K562 (cell line): ENCODE results near the gene SH3D21. TPM values are rescaled to one million over a fixed set of nuclear protein-coding genes. Genes with fewer than 3 reads are reported as not detected.

Experiments used
- CC2D1A ChIP-seq: fragments of 450-650 bp; IDR thresholded peaks from 2 replicates; pipeline ENCODE4 v1.6.1; 2017; ENCODE audit warnings: mild to moderate bottlenecking
- CREM ChIP-seq: IDR thresholded peaks from 2 replicates; pipeline ENCODE4 v1.6.1; 2014; ENCODE audit warnings: antibody characterized with exemption, low read depth
- CXXC5 ChIP-seq: fragments of 250-450 bp; sonication (Bioruptor Pico); IDR thresholded peaks from 2 replicates; pipeline ENCODE4 v1.8.0; 2022; ENCODE audit warnings: inconsistent platforms, mild to moderate bottlenecking, moderate library complexity
- DMBX1 ChIP-seq: fragments of 250-450 bp; sonication (Bioruptor Pico); IDR thresholded peaks from 2 replicates; pipeline ENCODE4 v1.8.0; 2022; ENCODE audit warnings: inconsistent platforms, mild to moderate bottlenecking, moderate library complexity, borderline replicate concordance
- HDAC2 ChIP-seq: fragments of 450-650 bp; IDR thresholded peaks from 2 replicates; pipeline ENCODE4 v1.6.1; 2016; ENCODE audit warnings: mild to moderate bottlenecking
- HLTF ChIP-seq: fragments of 450-650 bp; IDR thresholded peaks from 2 replicates; pipeline ENCODE4 v1.6.1; 2016
- KDM5B ChIP-seq: fragments of 200-600 bp; sonication (generic); IDR thresholded peaks from 2 replicates; pipeline ENCODE4 v1.6.1; 2012; ENCODE audit warnings: low read depth, mild to moderate bottlenecking, moderate library complexity, low read length, control low read depth, inconsistent platforms; ENCODE audit not compliant: insufficient replicate concordance
- KLF10 ChIP-seq: fragments of 250-450 bp; sonication (Bioruptor Pico); IDR thresholded peaks from 2 replicates; pipeline ENCODE4 v1.6.1; 2021; ENCODE audit warnings: matching md5 sums
- PTBP1 ChIP-seq: fragments of 200-400 bp; formaldehyde crosslinking; IDR thresholded peaks from 2 replicates; pipeline ENCODE4 v1.6.1; 2017; ENCODE audit warnings: low read depth, low read length
- RAD51 ChIP-seq: fragments of 450-650 bp; IDR thresholded peaks from 2 replicates; pipeline ENCODE4 v1.7.1; 2016; ENCODE audit warnings: low read depth, mild to moderate bottlenecking, borderline replicate concordance
- RBM25 ChIP-seq: fragments of 200-400 bp; formaldehyde crosslinking; IDR thresholded peaks from 2 replicates; pipeline ENCODE4 v1.6.1; 2018; ENCODE audit warnings: low read length, low read depth, moderate library complexity; ENCODE audit not compliant: severe bottlenecking
- SNIP1 ChIP-seq: fragments of 450-650 bp; IDR thresholded peaks from 2 replicates; pipeline ENCODE4 v1.7.1; 2017; ENCODE audit warnings: low read depth, mild to moderate bottlenecking
- STAT5A ChIP-seq: IDR thresholded peaks from 2 replicates; pipeline ENCODE4 v1.6.1; 2012; ENCODE audit warnings: low read length, inconsistent platforms, borderline replicate concordance
- TOE1 ChIP-seq, 2 experiments: fragments of 450-650 bp in 1 of 2; sonication (generic) in 1 of 2; formaldehyde crosslinking in 1 of 2; IDR thresholded peaks; 2 replicates each; pipeline versions ENCODE4 v1.7.1 to v1.8.0; 2016 to 2022; ENCODE audit warnings: borderline replicate concordance in 2 of 2, mild to moderate bottlenecking in 2 of 2, antibody characterized with exemption in 1 of 2, inconsistent platforms in 1 of 2, low read depth in 1 of 2, missing genetic modification reagents in 1 of 2, moderate library complexity in 1 of 2
- ZNF174 ChIP-seq: fragments of 250-450 bp; sonication (Bioruptor Pico); IDR thresholded peaks from 2 replicates; pipeline ENCODE4 v1.4.0; 2020; ENCODE audit warnings: mild to moderate bottlenecking
- polyA plus RNA-seq, 8 experiments: library from polyadenylated mRNA; depleted of rRNA in 4 of 8; stranded (reverse) in 5 of 8; unstranded in 3 of 8; fragments of >200 nt; fragmentation: Nextera tagmentation in 2 of 8; fragmentation: Illumina TruSeq in 1 of 8; extraction: Ambion mirVana in 2 of 8; extraction: Trizol in 1 of 8; gene quantifications; 2 replicates each; pipeline versions ENCODE4 v1.2.1 to v1.2.3, GENCODE V29; 2011 to 2014; ENCODE audit warnings: inconsistent platforms in 1 of 8, missing spikeins in 1 of 8
- total RNA-seq, 7 experiments: library from RNA; depleted of rRNA in 6 of 7; stranded (reverse); fragments of >200 nt in 6 of 7; fragmentation: Illumina TruSeq in 2 of 7; extraction: Trizol in 2 of 7; gene quantifications; 2 replicates each; pipeline versions ENCODE4 v1.2.1 to v1.2.3, GENCODE V29; 2011 to 2021; ENCODE audit warnings: low replicate concordance in 1 of 7
- TF ChIP-seq, protein P1 (sequence below), 3 experiments: fragments of 200-800 bp in 1 of 3; sonication (Bioruptor generic) in 1 of 3; sonication (generic) in 1 of 3; formaldehyde crosslinking in 1 of 3; IDR thresholded peaks; 2 replicates each; pipeline versions ENCODE4 v1.6.1 to v1.8.0; 2016 to 2022; ENCODE audit warnings: mild to moderate bottlenecking in 2 of 3, missing compliant biosample characterization in 2 of 3, missing genetic modification characterization in 2 of 3, missing genetic modification reagents in 1 of 3
- TF ChIP-seq, protein P2 (sequence below), 2 experiments: fragments of 450-650 bp in 1 of 2; sonication (generic) in 1 of 2; formaldehyde crosslinking; conservative IDR thresholded peaks; 2 replicates each; pipeline versions ENCODE4 v1.4.0 to v1.8.1; 2020 to 2022; ENCODE audit warnings: mild to moderate bottlenecking in 1 of 2, missing genetic modification reagents in 1 of 2
- TF ChIP-seq, protein P3 (sequence below), 2 experiments: fragments of 450-650 bp; IDR thresholded peaks; 2 replicates each; pipeline ENCODE4 v1.6.1; 2016; ENCODE audit warnings: mild to moderate bottlenecking in 2 of 2, borderline replicate concordance in 1 of 2, low read depth in 1 of 2, moderate library complexity in 1 of 2

Gene SH3D21
- total and polyA plus RNA-seq, 9 of the 15 experiments (the other 6 are each of a cell fraction or from before 2014, with no cell fraction given) = 0.01 to 4.7 (median 1.8) TPM

- TF ChIP-seq RBM25 (peak; percentile 75), HLTF (0 out of 2 replicates have a peak, but pooled peaks have one; percentile 44), KDM5B (peak; percentile 100), ZNF174 (CRISPR knock-in tag) (no peak), STAT5A (no peak), DMBX1 (CRISPR knock-in tag) (no peak), HDAC2 (peak; percentile 78), SNIP1 (no peak), RAD51 (no peak), PTBP1 (no peak), TOE1 (IDR thresholded peaks at IDR 0.05; ENCODE audit: borderline replicate concordance) (peak; percentile 57; the same call in 1 of the 2 replicates), TOE1 (CRISPR knock-in tag; IDR thresholded peaks at IDR 0.05; ENCODE audit: borderline replicate concordance, low read depth) (no peak), CXXC5 (CRISPR knock-in tag) (peak; percentile 68), CREM (peak; percentile 49; the same call in 1 of the 2 replicates), CC2D1A (peak; percentile 37; the same call in 1 of the 2 replicates), KLF10 (no peak)
- TF ChIP-seq, protein P1, sequence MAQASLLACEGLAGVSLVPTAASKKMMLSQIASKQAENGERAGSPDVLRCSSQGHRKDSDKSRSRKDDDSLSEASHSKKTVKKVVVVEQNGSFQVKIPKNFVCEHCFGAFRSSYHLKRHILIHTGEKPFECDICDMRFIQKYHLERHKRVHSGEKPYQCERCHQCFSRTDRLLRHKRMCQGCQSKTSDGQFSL (CRISPR knock-in tag; IDR thresholded peaks at IDR 0.05) = no peak
- TF ChIP-seq, protein P1 (tag; IDR thresholded peaks at IDR 0.05) = no peak
- TF ChIP-seq, protein P2, sequence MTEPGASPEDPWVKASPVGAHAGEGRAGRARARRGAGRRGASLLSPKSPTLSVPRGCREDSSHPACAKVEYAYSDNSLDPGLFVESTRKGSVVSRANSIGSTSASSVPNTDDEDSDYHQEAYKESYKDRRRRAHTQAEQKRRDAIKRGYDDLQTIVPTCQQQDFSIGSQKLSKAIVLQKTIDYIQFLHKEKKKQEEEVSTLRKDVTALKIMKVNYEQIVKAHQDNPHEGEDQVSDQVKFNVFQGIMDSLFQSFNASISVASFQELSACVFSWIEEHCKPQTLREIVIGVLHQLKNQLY (CRISPR knock-in tag; conservative IDR thresholded peaks at IDR 0.05) = no peak
- TF ChIP-seq, protein P3, sequence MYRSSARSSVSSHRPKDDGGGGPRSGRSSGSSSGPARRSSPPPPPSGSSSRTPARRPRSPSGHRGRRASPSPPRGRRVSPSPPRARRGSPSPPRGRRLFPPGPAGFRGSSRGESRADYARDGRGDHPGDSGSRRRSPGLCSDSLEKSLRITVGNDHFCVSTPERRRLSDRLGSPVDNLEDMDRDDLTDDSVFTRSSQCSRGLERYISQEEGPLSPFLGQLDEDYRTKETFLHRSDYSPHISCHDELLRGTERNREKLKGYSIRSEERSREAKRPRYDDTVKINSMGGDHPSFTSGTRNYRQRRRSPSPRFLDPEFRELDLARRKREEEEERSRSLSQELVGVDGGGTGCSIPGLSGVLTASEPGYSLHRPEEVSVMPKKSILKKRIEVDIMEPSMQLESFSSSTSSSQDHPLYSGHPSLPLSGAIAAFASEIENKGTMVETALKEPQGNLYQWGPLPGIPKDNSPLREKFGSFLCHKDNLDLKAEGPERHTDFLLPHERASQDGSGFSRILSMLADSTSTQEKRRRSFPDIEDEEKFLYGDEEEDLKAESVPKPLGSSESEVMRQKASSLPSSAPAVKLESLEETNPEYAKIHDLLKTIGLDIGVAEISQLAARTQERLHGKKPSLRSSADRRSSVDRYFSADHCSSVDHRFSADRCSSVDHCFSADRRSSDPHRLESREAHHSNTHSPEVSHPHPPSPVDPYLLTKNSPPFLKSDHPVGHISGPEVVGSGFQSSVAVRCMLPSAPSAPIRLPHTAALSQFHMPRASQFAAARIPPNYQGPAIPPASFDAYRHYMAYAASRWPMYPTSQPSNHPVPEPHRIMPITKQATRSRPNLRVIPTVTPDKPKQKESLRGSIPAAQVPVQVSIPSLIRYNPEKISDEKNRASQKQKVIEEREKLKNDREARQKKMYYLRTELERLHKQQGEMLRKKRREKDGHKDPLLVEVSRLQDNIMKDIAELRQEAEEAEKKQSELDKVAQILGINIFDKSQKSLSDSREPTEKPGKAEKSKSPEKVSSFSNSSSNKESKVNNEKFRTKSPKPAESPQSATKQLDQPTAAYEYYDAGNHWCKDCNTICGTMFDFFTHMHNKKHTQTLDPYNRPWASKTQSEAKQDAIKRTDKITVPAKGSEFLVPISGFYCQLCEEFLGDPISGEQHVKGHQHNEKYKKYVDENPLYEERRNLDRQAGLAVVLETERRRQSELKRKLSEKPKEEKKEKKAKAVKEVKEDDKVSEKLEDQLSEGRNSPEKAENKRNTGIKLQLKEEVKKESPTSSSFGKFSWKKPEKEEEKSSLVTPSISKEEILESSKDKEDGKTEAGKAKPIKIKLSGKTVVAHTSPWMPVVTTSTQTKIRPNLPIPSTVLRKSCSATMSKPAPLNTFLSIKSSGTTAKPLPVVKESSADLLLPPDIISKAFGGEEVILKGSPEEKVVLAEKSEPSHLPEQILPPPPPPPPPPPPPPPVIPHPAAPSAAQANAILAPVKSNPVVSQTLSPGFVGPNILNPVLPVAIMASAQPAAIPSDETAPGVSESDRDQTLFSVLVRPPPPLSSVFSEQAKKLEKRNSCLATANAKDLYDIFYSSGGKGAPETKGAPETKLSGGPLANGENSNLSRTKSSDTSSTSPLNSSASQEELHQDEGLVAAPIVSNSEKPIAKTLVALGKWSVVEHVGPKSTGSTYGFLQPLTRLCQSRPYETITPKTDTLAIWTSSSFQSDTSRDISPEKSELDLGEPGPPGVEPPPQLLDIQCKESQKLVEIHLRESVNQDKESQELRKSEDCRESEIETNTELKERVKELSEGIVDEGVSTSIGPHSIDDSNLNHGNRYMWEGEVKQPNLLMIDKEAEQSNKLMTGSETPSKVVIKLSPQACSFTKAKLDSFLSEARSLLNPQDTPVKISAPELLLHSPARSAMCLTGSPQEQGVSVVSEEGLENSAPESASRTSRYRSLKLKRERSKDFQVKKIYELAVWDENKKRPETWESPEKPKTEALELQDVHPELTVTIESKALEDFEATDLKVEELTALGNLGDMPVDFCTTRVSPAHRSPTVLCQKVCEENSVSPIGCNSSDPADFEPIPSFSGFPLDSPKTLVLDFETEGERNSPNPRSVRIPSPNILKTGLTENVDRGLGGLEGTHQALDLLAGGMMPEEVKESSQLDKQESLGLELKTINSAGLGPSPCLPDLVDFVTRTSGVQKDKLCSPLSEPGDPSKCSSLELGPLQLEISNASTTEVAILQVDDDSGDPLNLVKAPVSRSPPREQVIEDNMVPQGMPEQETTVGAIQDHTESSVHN (IDR thresholded peaks at IDR 0.05; ENCODE audit: borderline replicate concordance in 1 of 2, low read depth in 1 of 2) = no peak
Measured at GRCh38 chr1:36306902-36307456, 811 bp downstream of the SH3D21 start (continued).
